Measurements from ENCODE around the gene M6PR. TPM values are rescaled to one million over a fixed set of nuclear protein-coding genes. Genes with fewer than 3 reads are reported as not detected.

M6PR gene
- total RNA-seq, result 148 and 239 TPM in 2 replicates

GRCh38 chr12:8949342-8950220 is at the start of gene M6PR:
TSS of gene M6PR (minus strand) at chr12:8949645. CDS start at chr12:8946404, 3,241 bp downstream.

DNA sequence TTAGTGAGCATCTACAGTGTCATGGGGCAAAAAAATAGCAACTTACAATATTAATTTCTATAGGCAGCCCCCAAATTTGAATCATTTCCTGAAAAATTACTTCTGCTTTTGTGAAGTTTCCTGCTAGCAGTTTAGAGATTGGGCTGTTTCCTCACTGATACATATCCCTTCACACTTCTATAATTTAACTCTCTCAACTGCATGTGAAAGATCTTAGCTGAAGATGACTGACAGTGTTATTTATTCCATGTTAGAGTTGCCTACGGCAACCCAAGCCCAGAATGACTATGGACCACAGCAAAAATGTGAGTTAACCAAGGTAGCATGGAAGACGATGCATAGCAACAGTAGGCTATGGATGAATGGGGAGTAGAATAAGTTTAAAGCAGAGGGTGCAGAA is 40.0 kb upstream of the M6PR start, which contains the start of gene KLRG1:
Gene KLRG1 (plus strand): TSS at position 134 of the 400 bp plus-strand sequence. CDS start 90 bp downstream, at position 224.

DNA sequence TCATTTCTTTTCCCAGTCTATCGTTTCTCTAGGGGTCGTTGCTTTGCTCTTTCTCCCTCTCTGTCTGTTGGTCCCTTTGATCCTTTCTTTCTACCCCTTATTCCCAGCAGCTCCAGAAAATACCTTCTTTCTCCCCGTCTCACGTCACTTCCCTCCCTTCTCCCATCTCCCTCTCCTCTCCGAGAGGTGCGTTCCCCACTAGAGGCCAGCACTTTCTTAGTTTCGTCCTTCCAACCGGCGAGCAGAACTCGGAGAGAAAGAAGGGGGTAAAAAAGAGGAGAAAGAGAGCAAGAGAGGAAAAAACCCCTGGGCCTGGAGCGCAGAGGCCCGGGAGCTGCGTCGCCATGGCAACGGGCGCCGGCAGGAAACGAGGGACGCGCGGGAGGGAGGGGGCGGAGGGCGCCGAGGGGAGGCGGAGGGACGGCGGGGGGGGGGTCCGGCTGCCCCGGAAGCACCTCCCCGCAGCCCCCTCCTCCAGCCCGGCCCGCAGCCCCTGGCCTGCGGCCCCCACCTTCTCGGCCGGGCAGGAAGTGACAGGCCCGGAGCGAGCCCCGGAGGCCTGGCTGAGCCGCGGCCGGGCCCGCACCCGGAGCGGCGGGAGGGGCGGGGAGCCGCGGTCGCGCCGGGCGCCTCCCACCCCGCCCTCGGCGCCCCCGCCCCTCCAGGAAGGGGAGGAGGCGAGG is 35.3 kb downstream of the M6PR start, which contains the start of gene PHC1:
Gene PHC1 (plus strand): TSS at position 477 of the 683 bp plus-strand sequence. CDS start 3,169 bp downstream, outside the sequence.

Other genes starting within 250 kb of the M6PR start
- gene A2ML1, start 127.0 kb downstream of the M6PR start, total RNA-seq, result not detected in 2 replicates
- gene PHC1, start 35.1 kb downstream of the M6PR start, total RNA-seq, result 14.3 and 20.7 TPM in 2 replicates
- gene KLRG1, start 39.9 kb upstream of the M6PR start, total RNA-seq, result 0.33 and 1.0 TPM in 2 replicates
- 42.7 and 66.0 TPM in 2 replicates for gene A2M, start 166.3 kb upstream of the M6PR start, total RNA-seq

All from smooth muscle cell of trachea (primary cell).